GM23338 (cell line): ENCODE results near the gene FLNB. TPM values are rescaled to one million over a fixed set of nuclear protein-coding genes. Genes with fewer than 3 reads are reported as not detected.

Source experiments
- ATAC-seq: fragments of 200-7000 bp; cut with Tn5 transposase; 3 replicates; pipeline ENCODE4 v1.9.1; 2020
- DNase-seq: peaks from one replicate; pipeline ENCODE4 v3.0.0-alpha.2; 2015; ENCODE audit warnings: low spot score
- H2AFZ ChIP-seq: fragments of 200-600 bp; sonication (generic); 2 replicates; pipeline ENCODE4 v1.8.0; 2016; ENCODE audit warnings: antibody characterized with exemption, mild to moderate bottlenecking, moderate library complexity
- H3F3A ChIP-seq: fragments of 200-600 bp; sonication (generic); replicated peaks from 2 replicates; pipeline ENCODE4 v1.8.0; 2017; ENCODE audit warnings: antibody characterized with exemption, mixed run types, low read depth
- H3K27ac ChIP-seq: fragments of 200-600 bp; sonication (generic); 2 replicates; pipeline ENCODE4 v1.6.1; 2016; ENCODE audit warnings: low read depth
- H3K27me3 ChIP-seq: fragments of 200-600 bp; sonication (generic); 2 replicates; pipeline ENCODE4 v1.8.0; 2016; ENCODE audit warnings: mild to moderate bottlenecking, mixed run types, moderate library complexity; ENCODE audit not compliant: insufficient read depth
- H3K36me3 ChIP-seq: fragments of 200-600 bp; sonication (generic); 2 replicates; pipeline ENCODE4 v1.8.0; 2016; ENCODE audit warnings: mild to moderate bottlenecking; ENCODE audit not compliant: insufficient read depth
- H3K4me1 ChIP-seq: fragments of 200-600 bp; sonication (generic); 2 replicates; pipeline ENCODE4 v1.8.0; 2016; ENCODE audit warnings: mild to moderate bottlenecking, moderate library complexity; ENCODE audit not compliant: insufficient read depth
- H3K4me2 ChIP-seq: fragments of 200-600 bp; sonication (generic); 2 replicates; pipeline ENCODE4 v1.7.1; 2017; ENCODE audit warnings: mixed run types
- H3K4me3 ChIP-seq: fragments of 200-600 bp; sonication (generic); 2 replicates; pipeline ENCODE4 v1.6.1; 2016; ENCODE audit warnings: mixed run types
- H3K79me2 ChIP-seq: fragments of 200-600 bp; sonication (generic); replicated peaks from 2 replicates; pipeline ENCODE4 v1.8.0; 2017; ENCODE audit warnings: mild to moderate bottlenecking; ENCODE audit not compliant: insufficient read depth
- H3K9me2 ChIP-seq: fragments of 200-600 bp; sonication (generic); 2 replicates; pipeline ENCODE4 v1.8.0; 2017; ENCODE audit not compliant: insufficient read depth
- H4K20me1 ChIP-seq: fragments of 200-600 bp; sonication (generic); replicated peaks from 2 replicates; pipeline ENCODE4 v1.8.0; 2017; ENCODE audit warnings: mild to moderate bottlenecking; ENCODE audit not compliant: insufficient read depth
- H3K27ac Mint-ChIP-seq: 2 replicates; pipeline ENCODE4 v1.8.0; 2020; ENCODE audit warnings: inconsistent platforms, mild to moderate bottlenecking, moderate library complexity, mixed read lengths
- H3K27me3 Mint-ChIP-seq: 3 replicates; pipeline ENCODE4 v1.8.0; 2022; ENCODE audit warnings: low read depth, mild to moderate bottlenecking, moderate library complexity, mixed read lengths, inconsistent platforms; ENCODE audit not compliant: insufficient read depth, poor library complexity
- H3K36me3 Mint-ChIP-seq: 3 replicates; pipeline ENCODE4 v1.8.0; 2021; ENCODE audit warnings: low read depth, mild to moderate bottlenecking, inconsistent platforms, moderate library complexity, mixed read lengths
- H3K4me1 Mint-ChIP-seq: 3 replicates; pipeline ENCODE4 v1.8.0; 2020; ENCODE audit warnings: mild to moderate bottlenecking, inconsistent platforms, mixed read lengths
- H3K4me3 Mint-ChIP-seq: 3 replicates; pipeline ENCODE4 v1.8.0; 2021; ENCODE audit warnings: moderate library complexity, mild to moderate bottlenecking, inconsistent platforms, mixed read lengths
- H3K9me3 Mint-ChIP-seq: 3 replicates; pipeline ENCODE4 v1.8.0; 2020; ENCODE audit warnings: moderate library complexity, mild to moderate bottlenecking, inconsistent platforms, mixed read lengths
- CREB1 ChIP-seq: fragments of 250-450 bp; sonication (Bioruptor Pico); IDR thresholded peaks from 2 replicates; pipeline ENCODE4 v1.5.0; 2020; ENCODE audit warnings: low read depth, mild to moderate bottlenecking, moderate library complexity
- CTCF ChIP-seq, 2 experiments: fragments of 200-600 bp in 1 of 2; sonication (generic) in 1 of 2; conservative IDR thresholded peaks; 2 replicates each; pipeline versions ENCODE4 v1.5.1 to v1.6.1; 2016 to 2017; ENCODE audit warnings: antibody characterized with exemption in 2 of 2, low read depth in 2 of 2, mild to moderate bottlenecking in 2 of 2, moderate library complexity in 1 of 2
- ETS1 ChIP-seq: IDR thresholded peaks from 2 replicates; pipeline ENCODE4 v1.6.1; 2016; ENCODE audit warnings: antibody characterized with exemption
- EZH2 ChIP-seq: fragments of 200-600 bp; sonication (generic); IDR thresholded peaks from one replicate; pipeline ENCODE4 v1.8.0; 2017; ENCODE audit warnings: antibody characterized with exemption, mild to moderate bottlenecking, low read depth; ENCODE audit not compliant: unreplicated experiment
- JUNB ChIP-seq: IDR thresholded peaks from one replicate; pipeline ENCODE4 v1.6.1; 2016; ENCODE audit warnings: antibody characterized with exemption; ENCODE audit not compliant: unreplicated experiment
- NANOG ChIP-seq: IDR thresholded peaks from 2 replicates; pipeline ENCODE4 v1.6.1; 2016; ENCODE audit warnings: antibody characterized with exemption, borderline replicate concordance
- REST ChIP-seq: IDR thresholded peaks from one replicate; pipeline ENCODE4 v1.6.1; 2018; ENCODE audit warnings: antibody characterized with exemption; ENCODE audit not compliant: unreplicated experiment
- STAT1 ChIP-seq: IDR thresholded peaks from one replicate; pipeline ENCODE4 v1.6.1; 2016; ENCODE audit warnings: antibody characterized with exemption; ENCODE audit not compliant: unreplicated experiment
- ZNF114 ChIP-seq: fragments of 250-450 bp; sonication (Bioruptor Pico); IDR thresholded peaks from 2 replicates; pipeline ENCODE4 v1.5.0; 2020; ENCODE audit warnings: mild to moderate bottlenecking, moderate library complexity
- ZNF331 ChIP-seq: fragments of 250-450 bp; sonication (Bioruptor Pico); IDR thresholded peaks from 2 replicates; pipeline ENCODE4 v1.5.0; 2020; ENCODE audit warnings: low read depth, mild to moderate bottlenecking, moderate library complexity
- polyA plus RNA-seq: library from polyadenylated mRNA; unstranded; fragments of >200 nt; fragmentation: Nextera tagmentation; extraction: Ambion mirVana; gene quantifications from 2 replicates; pipeline ENCODE4 v1.2.1, GENCODE V29; 2016
- total RNA-seq: library from RNA; depleted of rRNA; stranded (reverse); fragments of >200 nt; shearing (Covaris generic); gene quantifications from 2 replicates; pipeline ENCODE4 v1.2.3, GENCODE V29; 2014

Gene FLNB
- total and polyA plus RNA-seq, 2 experiments from 2014 or later: 39.7 to 179 TPM

GRCh38 chr3:58203541-58203940 lies 195.3 kb downstream of the FLNB start:
- Histone ChIP-seq H3K4me3 (no peak overlapping the region), H4K20me1 (no peaks in the 10 kb centered on the region), H3K4me1 (no peaks in the 10 kb centered on the region), H3K9me2 (no peaks in the 10 kb centered on the region), H3K36me3 (no peaks in the 10 kb centered on the region), H3K4me2 (no peak overlapping the region), H2AFZ (no peak overlapping the region), H3F3A (no peaks in the 10 kb centered on the region), H3K79me2 (no peaks in the 10 kb centered on the region), H3K27ac (no peak overlapping the region), H3K27me3 (no peaks in the 10 kb centered on the region)
- no peak overlapping the region; the same call in 1 of the 2 replicates for H3K27ac Mint-ChIP-seq
- TF ChIP-seq ZNF114 (CRISPR knock-in tag) (no peak), CREB1 (CRISPR knock-in tag) (no peak)
- no peak for DNase-seq
- H3K4me1 Mint-ChIP-seq: no peaks in the 10 kb centered on the region
- no peak overlapping the region for H3K4me3 Mint-ChIP-seq
- H3K36me3 Mint-ChIP-seq: no peaks in the 10 kb centered on the region
- 0 out of 3 replicates have a peak, but pooled peaks cover 6% of the 10 kb centered on the region for H3K9me3 Mint-ChIP-seq
- peaks cover 3% of the 10 kb centered on the region for H3K27me3 Mint-ChIP-seq
- ATAC-seq: no peak

GRCh38 chr3:58204720-58205119 lies 196.5 kb downstream of the FLNB start:
- H4K20me1 ChIP-seq: no peaks in the 10 kb centered on the region
- DNase-seq (no peak), ATAC-seq (no peak)
- H3K79me2 ChIP-seq: no peaks in the 10 kb centered on the region
- no peak overlapping the region for H3K27ac Mint-ChIP-seq
- H3K4me1 Mint-ChIP-seq: no peaks in the 10 kb centered on the region
- no peak overlapping the region for H2AFZ ChIP-seq
- peaks cover 3% of the 10 kb centered on the region for H3K27me3 Mint-ChIP-seq
- H3K4me3 ChIP-seq: no peak overlapping the region
- H3K4me2 ChIP-seq: no peak overlapping the region
- H3K9me3 Mint-ChIP-seq: 0 out of 3 replicates have a peak, but pooled peaks cover 6% of the 10 kb centered on the region
- no peaks in the 10 kb centered on the region for H3K36me3 Mint-ChIP-seq
- H3K27me3 ChIP-seq: no peaks in the 10 kb centered on the region
- H3K27ac ChIP-seq: no peak overlapping the region
- H3K4me3 Mint-ChIP-seq: no peak overlapping the region
- H3K4me1 ChIP-seq: no peaks in the 10 kb centered on the region
- H3F3A ChIP-seq: no peaks in the 10 kb centered on the region
- H3K36me3 ChIP-seq: no peaks in the 10 kb centered on the region
- peaks cover 7% of the 10 kb centered on the region; the same call in 1 of the 2 replicates for H3K9me2 ChIP-seq
- TF ChIP-seq ZNF114 (CRISPR knock-in tag): no peak
- TF ChIP-seq EZH2: no peak
- no peak for TF ChIP-seq ETS1
- TF ChIP-seq ZNF331: no peak
- no peak for TF ChIP-seq CTCF (conservative IDR thresholded peaks at IDR 0.05; ENCODE audit: low read depth in 2 of 2)
- TF ChIP-seq REST: no peak
- no peak for TF ChIP-seq STAT1
- TF ChIP-seq JUNB: no peak
- no peak for TF ChIP-seq NANOG
